ENCODE results near the gene LAMC3.
"Not testable (repeated sequence)": the region's sequence is repeated elsewhere in the genome, so short reads cannot be mapped to it uniquely, and the experiment has no call there.

DNA sequence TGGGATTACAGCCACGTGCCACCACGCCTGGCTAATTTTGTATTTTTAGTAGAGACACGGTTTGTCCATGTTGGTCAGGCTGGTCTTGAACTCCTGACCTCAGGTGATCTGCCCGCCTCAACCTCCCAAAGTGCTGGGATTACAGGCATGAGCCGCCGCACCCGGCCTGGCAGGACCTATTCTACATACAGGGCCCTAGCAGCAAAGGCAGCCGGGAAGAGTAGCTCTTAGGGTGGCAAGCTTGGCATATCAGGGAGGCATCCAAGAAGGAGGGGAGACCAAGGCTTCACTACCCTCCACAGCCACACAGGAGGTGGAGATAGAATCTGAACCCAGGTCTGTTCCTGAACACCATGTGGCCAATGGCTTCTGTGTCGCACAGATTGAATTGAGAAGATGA is 8.4 kb upstream of the LAMC3 start:
- TF ChIP-seq, protein P1, sequence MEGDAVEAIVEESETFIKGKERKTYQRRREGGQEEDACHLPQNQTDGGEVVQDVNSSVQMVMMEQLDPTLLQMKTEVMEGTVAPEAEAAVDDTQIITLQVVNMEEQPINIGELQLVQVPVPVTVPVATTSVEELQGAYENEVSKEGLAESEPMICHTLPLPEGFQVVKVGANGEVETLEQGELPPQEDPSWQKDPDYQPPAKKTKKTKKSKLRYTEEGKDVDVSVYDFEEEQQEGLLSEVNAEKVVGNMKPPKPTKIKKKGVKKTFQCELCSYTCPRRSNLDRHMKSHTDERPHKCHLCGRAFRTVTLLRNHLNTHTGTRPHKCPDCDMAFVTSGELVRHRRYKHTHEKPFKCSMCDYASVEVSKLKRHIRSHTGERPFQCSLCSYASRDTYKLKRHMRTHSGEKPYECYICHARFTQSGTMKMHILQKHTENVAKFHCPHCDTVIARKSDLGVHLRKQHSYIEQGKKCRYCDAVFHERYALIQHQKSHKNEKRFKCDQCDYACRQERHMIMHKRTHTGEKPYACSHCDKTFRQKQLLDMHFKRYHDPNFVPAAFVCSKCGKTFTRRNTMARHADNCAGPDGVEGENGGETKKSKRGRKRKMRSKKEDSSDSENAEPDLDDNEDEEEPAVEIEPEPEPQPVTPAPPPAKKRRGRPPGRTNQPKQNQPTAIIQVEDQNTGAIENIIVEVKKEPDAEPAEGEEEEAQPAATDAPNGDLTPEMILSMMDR (IDR thresholded peaks at IDR 0.05) = not testable (repeated sequence)
- not testable (repeated sequence) for TF ChIP-seq POLR2A (IDR thresholded peaks at IDR 0.05)
